SH-SY5Y (cell line): Measurements from ENCODE around the gene HPS4.

Source experiments
- GATA2 ChIP-seq: IDR thresholded peaks from 2 replicates; pipeline ENCODE4 v1.6.1; 2011; ENCODE audit warnings: mild to moderate bottlenecking, low read depth, low read length
- GATA3 ChIP-seq: IDR thresholded peaks from 2 replicates; pipeline ENCODE4 v1.6.1; 2011; ENCODE audit warnings: low read depth, mild to moderate bottlenecking, low read length, moderate library complexity

- no peak for TF ChIP-seq GATA3
- TF ChIP-seq GATA2: no peak
Measured at GRCh38 chr22:26463688-26464087, 19.9 kb downstream of the HPS4 start.
